Stimulated activated CD4-positive, alpha-beta T cell treated with anti-CD3 and anti-CD28 coated beads, Interleukin-2, amount 100 ng/mL, for 4 hours (primary cell): Measurements from ENCODE around the gene MICAL3.

Experiments used
- DNase-seq: peaks from one replicate; pipeline ENCODE4 v3.0.0-alpha.2; 2020; ENCODE audit warnings: low read depth

MICAL3 gene

DNA sequence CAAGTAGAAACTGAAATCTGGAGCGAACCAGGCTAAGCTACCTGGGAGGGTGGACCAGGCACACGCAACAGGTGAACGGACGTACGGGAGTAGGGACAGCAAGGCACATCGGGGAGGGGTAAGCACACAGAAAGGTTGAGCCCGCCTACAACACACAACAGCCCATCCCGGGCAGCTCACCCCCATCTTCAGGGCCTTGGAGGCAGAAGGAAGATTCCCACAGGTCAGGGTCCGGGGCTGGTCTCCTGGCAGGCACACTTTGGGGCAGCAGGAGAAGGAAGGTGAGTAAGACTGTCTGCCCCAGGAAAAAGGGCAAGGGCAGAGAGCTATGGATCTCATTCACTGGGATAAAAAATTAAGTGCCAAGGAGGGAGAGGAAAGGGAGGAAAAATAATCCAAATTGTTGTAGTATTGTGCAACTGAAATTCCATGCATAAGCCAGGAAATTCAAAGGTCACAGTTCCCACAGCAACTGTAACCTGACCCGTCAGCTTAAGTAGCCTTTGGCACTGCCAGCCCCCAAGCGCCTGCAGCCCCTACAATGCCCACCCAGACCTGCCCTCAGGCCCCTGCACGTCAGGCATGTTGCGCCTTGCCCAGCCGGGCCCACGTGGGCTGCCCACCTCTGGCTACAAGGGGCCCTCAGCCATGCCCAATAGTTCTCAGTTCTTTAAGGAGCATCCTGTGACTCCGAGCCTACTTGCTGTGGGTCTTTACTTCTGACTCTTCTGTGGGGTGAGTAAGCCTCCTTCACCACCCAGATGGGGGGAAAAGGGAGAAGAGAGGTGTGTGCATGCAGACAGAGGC lies 51.8 kb downstream of the MICAL3 start:
- no peak for DNase-seq

DNA sequence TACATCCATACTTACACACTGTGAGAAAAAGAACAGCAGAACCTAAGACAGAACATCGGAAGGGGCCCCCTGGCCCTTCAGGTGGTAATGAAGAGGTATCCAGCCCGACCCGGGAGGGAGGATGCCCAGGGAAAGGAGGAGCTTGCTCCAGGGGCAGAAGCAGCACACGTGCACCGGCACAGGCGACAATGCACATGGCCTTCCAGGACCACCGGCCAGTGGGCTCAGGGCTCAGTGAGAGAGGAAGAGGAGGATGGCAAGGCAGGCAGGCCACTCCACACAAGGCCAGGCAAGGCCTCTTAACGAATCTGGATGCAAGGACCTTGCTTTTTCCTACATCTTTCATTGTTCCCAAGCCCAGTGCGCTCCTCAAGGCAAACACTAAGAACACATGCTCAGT lies 52.6 kb downstream of the MICAL3 start:
- DNase-seq, result no peak

DNA sequence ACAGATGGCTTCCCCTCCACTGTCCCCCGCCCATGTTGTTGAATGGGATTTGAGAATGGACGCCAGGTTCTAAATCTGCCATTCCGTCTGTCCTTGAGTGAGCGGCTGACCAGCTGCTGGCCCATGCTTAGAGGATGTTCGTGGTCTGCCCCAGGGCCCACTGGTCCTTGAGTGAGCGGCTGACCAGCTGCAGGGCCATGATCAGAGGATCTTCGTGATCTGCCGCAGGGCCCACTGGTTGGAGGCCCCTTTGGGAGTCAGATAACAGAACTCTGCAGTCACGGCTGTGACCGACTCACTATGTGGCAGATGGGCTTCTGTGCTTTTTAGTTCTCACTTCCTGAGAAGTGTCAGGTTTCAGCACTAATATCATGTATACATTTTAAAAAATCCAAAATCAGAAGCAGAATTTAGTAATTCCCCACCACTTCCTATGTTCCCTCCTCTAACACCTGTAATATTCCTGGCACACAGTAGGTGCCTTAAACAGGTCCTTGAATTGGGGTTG lies 54.1 kb downstream of the MICAL3 start:
- no peak for DNase-seq

DNA sequence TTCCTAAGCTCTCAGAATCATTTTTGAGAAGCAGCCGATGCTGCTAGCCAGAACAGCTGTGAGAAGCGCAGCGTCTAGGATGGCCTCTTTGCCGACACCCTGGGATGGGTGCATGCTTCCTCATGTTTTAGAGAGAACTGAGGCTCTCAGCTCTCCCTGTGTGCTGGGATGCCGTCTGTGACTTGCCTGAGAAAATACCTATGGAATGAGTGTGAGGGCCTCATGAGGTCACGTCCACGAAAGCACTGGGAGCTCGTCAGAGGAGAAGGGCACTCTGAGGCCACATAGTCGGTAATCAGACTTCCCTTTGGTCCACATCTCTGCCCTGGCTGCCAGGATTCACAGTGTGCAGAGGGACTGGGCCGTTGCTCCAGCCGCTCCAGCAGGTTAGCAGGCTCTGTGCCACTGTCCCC lies 54.7 kb downstream of the MICAL3 start:
- DNase-seq, result no peak

DNA sequence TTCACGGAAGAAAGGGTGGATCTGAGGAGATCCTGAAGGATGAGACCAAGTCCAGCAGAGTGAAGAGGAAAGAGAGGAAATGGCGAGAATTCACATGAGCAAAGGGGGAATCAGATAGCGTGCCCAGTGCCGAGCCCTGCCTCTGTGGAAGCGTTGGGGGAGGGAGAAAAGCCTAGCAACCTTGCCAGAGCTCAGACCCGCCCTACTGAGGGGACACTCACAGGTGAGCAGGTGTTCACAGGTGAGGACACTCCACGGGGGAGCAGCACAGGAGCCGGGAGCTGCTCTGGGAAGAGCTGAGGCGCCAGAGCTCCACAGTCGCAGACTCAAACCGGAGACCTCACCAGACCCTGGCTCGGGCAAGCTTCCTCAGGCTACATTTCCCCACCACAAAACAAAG lies 56.2 kb downstream of the MICAL3 start:
- no peak for DNase-seq

DNA sequence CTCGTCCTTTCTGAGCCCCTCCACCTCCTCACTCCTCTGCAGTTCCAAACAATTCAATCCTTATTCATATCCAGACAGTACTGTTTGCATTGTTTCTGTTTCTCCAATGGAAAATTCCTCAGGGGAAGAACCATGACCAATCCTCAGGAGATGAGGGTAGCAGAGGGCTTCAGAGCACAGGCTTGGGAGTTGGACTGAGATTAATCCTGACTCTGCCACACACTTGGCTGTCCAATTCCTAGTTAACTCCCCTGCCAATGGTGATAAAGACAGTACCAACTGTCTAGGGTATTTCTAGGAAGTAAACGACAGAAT lies 58.0 kb downstream of the MICAL3 start:
- no peak for DNase-seq

DNA sequence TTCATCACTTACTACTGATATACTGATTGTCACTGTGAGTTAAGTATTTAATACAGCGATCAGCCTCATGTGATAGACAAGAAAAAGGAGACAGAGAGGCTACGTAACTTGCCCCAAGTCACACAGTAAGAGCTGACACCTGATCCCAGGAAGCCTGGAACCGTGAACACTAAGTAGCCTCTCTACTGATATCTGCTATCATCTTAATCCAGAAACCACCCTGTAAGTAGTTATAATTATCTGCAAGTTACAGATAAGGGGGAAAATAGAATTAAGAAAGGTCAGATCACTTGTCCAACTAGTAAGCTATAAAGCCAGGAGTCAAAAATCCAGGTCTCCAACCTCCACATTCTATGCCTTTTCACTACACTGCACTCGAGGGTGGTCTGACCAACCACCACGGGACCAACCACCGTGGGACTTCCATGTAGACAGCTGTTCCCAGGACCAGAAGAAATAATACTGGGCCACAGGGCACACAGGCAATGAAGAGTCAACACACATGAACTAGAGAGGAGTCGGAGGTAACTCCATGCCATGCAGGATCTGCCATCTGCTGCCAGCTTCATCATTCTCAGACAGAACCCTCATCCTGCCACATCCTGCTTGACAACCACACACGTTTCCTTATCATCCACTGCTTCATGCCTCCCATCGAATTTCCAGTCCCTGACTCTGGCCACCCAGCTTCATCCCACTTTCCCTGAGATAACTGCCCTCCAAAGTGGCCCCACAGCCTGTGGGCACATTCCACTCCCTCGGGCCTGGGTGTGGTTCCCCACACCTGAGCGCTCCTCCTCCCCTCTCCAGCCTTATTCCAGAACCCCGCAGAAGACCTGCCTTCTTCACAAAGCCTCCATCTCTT lies 58.6 kb downstream of the MICAL3 start:
- DNase-seq, result no peak

DNA sequence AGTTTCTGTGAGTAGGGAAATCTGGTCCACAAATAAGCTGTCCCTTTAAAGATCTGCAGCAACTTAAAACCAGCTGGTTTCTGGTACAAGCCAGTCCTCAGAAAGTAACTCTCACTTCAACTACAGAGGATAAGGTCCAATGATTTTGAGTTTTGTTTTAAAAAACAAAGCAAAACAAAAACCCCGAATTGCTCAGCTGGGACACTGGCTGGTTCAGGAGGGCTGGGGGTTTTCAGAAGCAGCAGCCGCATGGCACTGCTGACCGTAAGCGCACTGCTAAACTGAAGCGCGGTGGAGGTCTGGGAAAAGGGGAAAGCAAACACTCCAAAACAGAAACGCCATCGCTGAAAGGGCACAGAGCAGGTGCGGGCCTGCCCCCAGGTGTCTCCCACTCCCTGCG lies 59.7 kb downstream of the MICAL3 start:
- DNase-seq, result no peak

DNA sequence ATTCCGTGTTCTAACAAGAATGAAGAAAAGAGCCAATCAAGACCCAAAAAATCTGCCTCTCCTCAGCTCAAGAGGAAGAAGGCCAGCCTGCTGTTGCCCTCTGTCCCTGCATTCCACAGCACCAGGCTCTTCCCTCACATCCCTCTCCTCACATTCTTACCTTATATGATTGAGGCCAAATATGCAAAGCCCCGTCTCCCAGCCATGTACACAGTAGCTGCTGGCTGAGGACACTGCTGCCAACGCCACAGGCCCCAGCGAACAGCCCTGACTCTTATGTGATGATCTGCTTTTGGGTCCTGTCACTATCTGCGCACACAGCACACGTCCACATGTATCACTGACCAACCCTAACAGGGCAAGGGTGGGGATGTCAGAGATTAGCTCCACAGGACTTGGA lies 60.2 kb downstream of the MICAL3 start:
- DNase-seq, result no peak

DNA sequence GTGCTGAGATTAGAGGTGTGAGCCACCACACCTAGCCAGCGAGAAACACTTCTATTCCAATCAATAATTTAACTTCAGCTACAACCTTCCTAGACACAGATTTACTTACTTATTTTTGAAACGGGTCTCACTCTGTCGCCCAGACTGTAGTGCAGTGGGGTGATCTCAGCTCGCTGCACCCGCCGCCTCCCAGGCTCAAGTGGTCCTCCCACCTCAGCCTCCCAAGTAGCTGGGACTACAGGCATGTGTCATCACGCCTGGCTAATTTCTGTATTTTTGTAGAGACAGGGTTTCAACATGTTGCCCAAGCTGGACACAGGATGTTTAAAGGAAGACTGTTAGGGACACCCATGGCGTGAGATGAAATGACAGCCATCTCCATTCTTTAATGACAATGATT lies 61.3 kb downstream of the MICAL3 start:
- no peak for DNase-seq

DNA sequence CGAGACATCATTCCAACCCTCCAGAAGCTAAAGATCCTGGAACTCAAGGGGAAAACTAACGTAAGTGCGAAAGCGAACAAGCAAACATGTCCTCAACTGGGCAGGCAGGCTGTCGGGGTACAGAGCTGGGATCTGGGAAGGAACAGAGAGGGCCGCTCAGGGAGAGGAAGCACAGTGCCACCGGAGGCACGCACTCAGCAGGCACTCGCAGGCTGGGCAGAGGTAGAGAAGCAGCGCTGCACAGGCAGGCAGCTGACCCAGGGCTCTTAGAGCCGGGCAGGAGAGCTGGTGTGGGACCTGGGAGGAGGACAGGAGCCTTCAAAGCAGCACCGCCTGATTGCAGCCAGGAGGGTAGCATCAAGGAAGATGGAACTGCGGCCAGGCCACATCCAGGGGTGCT lies 62.2 kb downstream of the MICAL3 start:
- no peak for DNase-seq

DNA sequence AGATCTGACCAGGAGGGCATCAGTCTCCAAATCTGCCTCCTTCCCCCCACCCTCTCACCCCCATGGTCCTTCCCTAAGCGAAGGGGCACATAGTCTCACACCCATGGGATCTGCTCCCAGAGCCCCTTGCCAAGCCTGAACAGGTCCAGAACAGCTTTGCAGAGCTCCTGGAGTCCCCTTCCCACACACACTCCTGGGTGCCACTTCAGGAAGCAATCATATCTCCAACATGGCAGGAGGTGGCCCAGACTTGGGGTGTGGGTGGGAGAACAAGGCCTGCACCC lies 63.0 kb downstream of the MICAL3 start:
- DNase-seq, result no peak

DNA sequence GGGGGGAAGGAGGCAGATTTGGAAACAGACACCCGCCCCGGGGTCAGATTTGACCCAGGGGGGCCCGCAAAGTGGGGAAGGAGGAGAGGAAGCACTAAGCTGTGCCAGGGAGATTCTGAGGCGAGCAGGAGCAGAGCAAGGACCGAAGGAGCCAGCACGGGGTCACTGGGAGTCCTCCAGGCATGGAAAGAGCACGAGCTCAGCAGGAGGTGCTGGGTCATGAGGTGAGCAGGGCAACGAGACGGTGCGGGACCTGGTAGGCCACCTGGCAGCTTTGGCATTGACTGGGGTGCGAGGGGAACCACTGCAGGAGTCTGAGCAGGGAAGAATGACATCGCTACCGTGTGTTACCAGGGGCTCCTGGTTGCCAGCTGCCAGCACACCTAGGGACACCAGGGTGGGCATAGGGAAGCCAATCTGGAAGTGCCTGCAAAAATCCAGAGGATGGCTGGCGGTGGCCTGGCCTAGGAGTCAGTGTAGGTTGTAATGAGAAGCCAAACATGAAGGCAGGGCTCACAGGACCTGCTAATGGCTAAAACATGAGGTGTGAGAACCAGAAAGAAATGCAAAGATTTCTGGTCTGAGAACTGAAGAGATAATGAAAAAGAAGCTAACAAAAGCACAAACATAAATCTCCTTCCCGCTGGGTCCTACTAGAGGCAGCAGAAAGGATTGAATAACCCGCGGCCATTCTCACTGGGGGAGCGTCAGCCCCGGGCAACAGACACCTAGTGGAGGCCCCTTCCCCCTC lies 63.5 kb downstream of the MICAL3 start:
- DNase-seq, result no peak

DNA sequence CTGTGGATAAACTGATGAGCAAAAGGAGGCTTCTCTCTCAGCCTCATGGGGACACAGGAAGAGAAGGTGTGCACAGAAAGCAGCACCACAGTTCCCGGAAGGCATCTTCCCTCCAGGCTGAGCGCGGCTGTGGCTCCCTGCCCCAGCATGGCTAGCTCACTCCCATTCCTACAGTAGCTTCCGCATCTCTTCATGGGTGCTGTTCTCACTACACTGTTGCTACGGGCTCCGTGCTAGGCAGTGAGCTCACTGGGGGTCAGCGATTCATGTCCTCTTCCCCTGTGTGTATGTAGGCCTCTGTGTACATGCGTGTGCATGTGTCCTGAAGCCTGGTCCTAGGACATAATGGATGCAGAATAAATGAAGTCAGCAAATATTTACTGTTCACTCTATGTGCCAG lies 64.3 kb downstream of the MICAL3 start:
- no peak for DNase-seq

DNA sequence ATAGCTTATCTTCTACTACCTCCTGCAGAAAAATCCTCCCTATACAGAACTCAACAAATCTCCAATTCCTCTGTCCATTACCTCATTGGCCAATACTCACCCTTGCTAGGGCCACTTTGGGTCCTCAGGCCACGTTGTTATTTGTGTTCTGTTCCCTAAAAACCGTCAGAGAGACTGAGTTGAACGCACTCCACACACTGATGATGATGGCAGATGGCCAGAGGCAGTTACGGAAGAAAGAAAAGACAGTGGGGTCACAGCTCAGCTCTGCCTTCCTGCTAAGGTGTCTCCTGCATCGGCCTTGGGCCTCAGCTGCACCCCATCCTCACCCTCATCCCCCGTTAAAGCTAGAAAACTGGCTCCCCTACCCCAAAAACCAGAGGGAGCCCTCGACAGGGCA lies 66.2 kb downstream of the MICAL3 start:
- DNase-seq, result no peak

DNA sequence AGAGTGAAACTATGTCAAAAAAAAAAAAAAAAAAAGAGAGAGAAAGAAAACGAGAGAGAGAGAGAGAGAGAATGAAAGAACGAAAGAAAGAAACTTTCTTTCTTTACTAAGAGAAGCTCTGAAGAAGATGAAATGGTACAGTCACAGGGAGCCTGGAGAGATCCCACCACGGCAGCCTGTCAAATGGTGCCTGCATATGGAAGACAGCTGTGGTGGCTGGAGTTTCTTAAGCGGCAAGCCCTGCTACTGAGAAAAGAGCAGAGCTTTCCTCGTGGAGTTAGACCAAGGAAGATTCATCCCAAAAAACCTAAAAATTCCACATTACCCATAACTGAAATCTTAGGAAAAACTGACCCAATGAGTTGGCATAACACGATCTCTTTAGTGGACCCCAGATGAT lies 66.7 kb downstream of the MICAL3 start:
- no peak for DNase-seq

DNA sequence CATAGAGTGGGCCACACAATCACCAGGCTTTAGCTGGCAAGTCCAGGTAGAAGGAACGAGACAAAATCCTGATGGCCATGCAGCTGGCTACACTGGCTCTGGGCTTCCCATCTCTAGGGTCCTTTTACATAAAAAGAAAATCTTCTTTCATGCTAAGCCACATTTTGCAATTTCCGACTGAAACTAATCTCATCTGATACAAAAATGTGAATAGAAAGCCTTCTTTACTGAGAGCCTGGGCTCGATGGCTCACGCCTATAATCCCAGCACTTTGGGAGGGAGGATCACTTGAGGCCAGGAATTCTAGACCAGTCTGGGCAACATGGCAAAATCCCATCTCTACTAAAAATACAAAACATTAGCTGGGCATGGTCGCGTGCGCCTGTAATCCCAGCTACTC lies 67.2 kb downstream of the MICAL3 start:
- no peak for DNase-seq

DNA sequence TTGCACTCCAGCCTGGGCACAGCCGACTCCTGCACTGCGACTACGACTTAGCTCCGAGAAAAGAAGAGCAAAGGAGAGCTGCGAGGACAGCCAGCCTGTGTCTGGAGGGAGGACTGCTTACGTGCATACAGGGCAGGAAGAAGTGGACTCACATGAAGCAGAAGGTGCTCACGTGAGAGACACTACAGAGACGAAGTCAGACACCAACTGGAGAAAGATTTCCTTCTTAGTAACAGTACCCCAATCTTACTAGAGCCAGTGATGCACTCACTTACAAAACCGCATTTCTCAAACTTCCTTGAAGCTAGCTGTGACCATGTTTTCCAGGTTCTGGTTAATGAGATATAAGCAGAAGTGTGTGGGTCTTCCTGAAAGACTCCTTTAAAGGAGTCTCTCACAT lies 67.7 kb downstream of the MICAL3 start:
- no peak for DNase-seq

DNA sequence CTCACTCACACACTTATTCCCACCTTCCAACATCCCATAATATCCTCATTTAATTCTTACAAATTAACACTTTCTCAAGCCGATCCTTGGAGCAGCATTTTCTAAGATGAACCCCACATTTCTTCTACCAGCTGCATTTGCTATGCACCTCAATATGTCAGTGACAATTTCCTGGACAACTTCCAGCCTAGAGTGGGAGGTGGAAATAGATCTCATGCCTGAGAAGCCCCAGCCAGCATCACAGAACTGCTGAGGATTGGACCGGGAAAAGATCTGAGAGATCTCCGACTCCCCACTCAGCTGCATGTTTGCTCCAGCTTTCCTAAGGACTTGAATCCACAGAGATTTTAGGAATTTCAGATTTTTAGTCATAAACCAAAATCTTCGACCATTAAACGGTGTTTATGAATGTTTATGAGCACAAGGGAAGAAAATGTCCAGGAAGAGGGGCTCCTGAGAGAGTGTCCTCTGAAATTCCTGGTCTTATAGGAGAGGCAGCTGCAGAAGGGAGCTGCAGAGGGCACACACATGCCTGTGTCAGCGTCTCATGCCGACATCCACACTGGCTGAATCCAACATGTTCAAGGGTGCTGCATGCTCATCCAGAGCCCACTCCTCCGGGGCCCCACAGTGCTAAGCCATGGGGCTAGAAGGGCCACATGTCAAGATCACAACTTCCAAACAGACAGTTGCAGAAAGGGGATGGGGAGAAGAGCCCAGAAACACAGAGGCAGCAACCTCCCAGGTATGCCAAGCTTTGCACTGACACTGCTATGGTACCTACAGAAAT lies 68.6 kb downstream of the MICAL3 start:
- no peak for DNase-seq

DNA sequence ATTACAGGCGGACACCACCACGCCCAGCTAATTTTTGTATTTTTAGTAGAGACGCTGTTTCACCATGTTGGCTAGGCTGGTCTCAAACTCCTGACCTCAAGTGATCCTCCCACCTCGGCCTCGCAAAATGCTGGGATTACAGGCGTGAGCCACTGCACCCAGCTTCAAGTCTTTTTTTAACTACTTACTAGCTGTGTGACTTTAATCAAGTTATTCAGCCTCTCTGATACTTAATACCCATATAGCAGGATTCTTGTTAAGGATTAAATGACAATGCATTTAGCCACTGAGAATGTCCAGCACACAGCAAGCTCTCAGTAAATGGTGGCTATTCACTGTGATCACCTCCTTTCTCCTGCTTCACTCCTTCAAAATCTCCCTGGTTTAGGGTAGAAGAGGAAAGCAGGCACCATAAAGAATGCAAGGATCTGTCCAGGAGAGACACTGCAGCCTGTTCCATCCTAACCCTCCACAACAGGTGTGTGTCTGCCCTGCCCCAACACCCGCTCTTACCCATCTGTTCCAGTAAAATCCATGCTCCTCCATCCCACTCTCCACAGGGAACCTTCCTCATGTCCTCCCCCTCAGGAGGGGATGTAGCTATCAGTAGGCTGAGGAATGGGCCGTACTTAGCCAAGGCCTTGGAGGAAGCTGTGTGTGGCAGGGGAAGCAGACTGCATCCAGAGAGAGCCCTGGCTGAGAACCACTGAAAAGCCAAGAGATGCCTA lies 69.3 kb downstream of the MICAL3 start:
- no peak for DNase-seq

DNA sequence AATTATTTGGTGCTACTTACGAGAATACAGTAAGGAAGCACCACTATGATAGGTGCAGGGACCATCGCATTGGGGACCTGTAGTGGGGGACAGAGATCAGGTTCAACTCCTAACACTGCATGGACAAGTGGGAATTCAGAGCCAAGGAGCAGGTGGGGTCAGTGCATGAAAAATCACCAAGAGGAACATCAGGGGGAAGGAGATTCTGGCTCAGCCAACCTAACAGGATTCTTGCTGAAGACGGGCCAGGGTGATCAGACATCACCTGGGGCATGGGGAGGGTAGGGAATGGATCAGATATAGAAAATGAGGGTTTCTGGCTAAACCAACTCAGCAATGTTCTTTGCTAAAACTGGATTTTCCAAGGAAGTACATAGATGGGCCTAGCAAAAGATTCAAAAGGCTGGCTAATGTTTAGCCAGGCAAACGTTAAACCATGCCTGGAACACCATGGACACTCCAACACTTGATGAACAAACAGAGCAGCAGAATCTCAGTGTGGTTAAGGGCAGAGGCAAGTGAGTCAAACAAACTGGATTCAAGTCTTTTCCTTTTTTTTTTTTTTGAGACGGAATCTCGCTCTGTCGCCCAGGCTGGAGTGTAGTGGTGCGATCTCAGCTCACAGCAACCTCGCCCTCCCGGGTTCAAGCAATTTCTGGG lies 70.0 kb downstream of the MICAL3 start:
- no peak for DNase-seq
